ENCODE results near the gene ZNF831. TPM values are rescaled to one million over a fixed set of nuclear protein-coding genes. Genes with fewer than 3 reads are reported as not detected.

Gene ZNF831
- total RNA-seq, 1 experiment from 2014 or later: 0.04 TPM

GRCh38 chr20:59157961-59158541 is 5.6 kb upstream of the ZNF831 start (continued):
- TF ChIP-seq, protein P1, sequence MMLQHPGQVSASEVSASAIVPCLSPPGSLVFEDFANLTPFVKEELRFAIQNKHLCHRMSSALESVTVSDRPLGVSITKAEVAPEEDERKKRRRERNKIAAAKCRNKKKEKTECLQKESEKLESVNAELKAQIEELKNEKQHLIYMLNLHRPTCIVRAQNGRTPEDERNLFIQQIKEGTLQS (CRISPR knock-in tag; conservative IDR thresholded peaks at IDR 0.05): no peak
- TF ChIP-seq, protein P2, sequence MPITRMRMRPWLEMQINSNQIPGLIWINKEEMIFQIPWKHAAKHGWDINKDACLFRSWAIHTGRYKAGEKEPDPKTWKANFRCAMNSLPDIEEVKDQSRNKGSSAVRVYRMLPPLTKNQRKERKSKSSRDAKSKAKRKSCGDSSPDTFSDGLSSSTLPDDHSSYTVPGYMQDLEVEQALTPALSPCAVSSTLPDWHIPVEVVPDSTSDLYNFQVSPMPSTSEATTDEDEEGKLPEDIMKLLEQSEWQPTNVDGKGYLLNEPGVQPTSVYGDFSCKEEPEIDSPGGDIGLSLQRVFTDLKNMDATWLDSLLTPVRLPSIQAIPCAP (CRISPR knock-in tag; IDR thresholded peaks at IDR 0.05): no peak

GRCh38 chr20:59158673-59159072 is 4.9 kb upstream of the ZNF831 start:
- Mint-ChIP-seq H3K4me1 (peaks cover 10% of the 10 kb centered on the region), H3K4me3 (no peak overlapping the region), H3K9me3 (no peaks in the 10 kb centered on the region), H3K27ac (no peak overlapping the region), H3K36me3 (no peaks in the 10 kb centered on the region), H3K27me3 (ENCODE audit: low read depth) (no peaks in the 10 kb centered on the region; the same call in 1 of the 2 replicates)
- TF ChIP-seq NR3C1 (CRISPR knock-in tag; conservative IDR thresholded peaks at IDR 0.05; ENCODE audit: low read depth) (no peak), GRHL2 (CRISPR knock-in tag; IDR thresholded peaks at IDR 0.05; ENCODE audit: insufficient replicate concordance, severe bottlenecking) (no peak), JUN (CRISPR knock-in tag; IDR thresholded peaks at IDR 0.05) (no peak), USF1 (CRISPR knock-in tag; IDR thresholded peaks at IDR 0.05) (no peak), HMGA2 (CRISPR knock-in tag; IDR thresholded peaks at IDR 0.05) (no peak), NFATC4 (CRISPR knock-in tag; IDR thresholded peaks at IDR 0.05) (no peak), TP53 (CRISPR knock-in tag; IDR thresholded peaks at IDR 0.05) (no peak), ZSCAN18 (CRISPR knock-in tag; IDR thresholded peaks at IDR 0.05) (no peak), MAX (CRISPR knock-in tag; IDR thresholded peaks at IDR 0.05) (no peak), NR1H2 (CRISPR knock-in tag; IDR thresholded peaks at IDR 0.05) (no peak), ATF6 (CRISPR knock-in tag; IDR thresholded peaks at IDR 0.05) (no peak)
- TF ChIP-seq, protein P3, sequence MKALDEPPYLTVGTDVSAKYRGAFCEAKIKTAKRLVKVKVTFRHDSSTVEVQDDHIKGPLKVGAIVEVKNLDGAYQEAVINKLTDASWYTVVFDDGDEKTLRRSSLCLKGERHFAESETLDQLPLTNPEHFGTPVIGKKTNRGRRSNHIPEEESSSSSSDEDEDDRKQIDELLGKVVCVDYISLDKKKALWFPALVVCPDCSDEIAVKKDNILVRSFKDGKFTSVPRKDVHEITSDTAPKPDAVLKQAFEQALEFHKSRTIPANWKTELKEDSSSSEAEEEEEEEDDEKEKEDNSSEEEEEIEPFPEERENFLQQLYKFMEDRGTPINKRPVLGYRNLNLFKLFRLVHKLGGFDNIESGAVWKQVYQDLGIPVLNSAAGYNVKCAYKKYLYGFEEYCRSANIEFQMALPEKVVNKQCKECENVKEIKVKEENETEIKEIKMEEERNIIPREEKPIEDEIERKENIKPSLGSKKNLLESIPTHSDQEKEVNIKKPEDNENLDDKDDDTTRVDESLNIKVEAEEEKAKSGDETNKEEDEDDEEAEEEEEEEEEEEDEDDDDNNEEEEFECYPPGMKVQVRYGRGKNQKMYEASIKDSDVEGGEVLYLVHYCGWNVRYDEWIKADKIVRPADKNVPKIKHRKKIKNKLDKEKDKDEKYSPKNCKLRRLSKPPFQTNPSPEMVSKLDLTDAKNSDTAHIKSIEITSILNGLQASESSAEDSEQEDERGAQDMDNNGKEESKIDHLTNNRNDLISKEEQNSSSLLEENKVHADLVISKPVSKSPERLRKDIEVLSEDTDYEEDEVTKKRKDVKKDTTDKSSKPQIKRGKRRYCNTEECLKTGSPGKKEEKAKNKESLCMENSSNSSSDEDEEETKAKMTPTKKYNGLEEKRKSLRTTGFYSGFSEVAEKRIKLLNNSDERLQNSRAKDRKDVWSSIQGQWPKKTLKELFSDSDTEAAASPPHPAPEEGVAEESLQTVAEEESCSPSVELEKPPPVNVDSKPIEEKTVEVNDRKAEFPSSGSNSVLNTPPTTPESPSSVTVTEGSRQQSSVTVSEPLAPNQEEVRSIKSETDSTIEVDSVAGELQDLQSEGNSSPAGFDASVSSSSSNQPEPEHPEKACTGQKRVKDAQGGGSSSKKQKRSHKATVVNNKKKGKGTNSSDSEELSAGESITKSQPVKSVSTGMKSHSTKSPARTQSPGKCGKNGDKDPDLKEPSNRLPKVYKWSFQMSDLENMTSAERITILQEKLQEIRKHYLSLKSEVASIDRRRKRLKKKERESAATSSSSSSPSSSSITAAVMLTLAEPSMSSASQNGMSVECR (CRISPR knock-in tag; IDR thresholded peaks at IDR 0.05; ENCODE audit: borderline replicate concordance): no peak
- ChIA-PET CTCF (interaction anchor here (0.5 to 2.3 kb wide), 8 partner anchors 16 to 1084 kb away, joined by 3 to 8 read pairs (median 4); no protein-coding TSS in a partner anchor), POLR2A (interaction anchor here (1.0 kb wide), 1 partner anchor 71 kb away, joined by 3 read pairs; no protein-coding TSS in a partner anchor)
- ATAC-seq: no peak
- DNase-seq (ENCODE audit: low spot score): no peak

Data from WTC11 (cell line).